T follicular helper cell (primary cell): ENCODE measurements around the gene HK2.

ENCODE experiments used
- DNase-seq: peaks from one replicate; pipeline ENCODE4 v3.0.0-alpha.2; 2020; ENCODE audit warnings: low read depth

The HK2 gene

GRCh38 chr2:74937221-74937880 lies 103.4 kb downstream of the HK2 start:
- no peak for DNase-seq

GRCh38 chr2:74938264-74938663 lies 104.3 kb downstream of the HK2 start:
- DNase-seq = no peak

GRCh38 chr2:74939919-74940812 lies 106.2 kb downstream of the HK2 start:
- DNase-seq = no peak

GRCh38 chr2:74941284-74941683 lies 107.4 kb downstream of the HK2 start:
- no peak for DNase-seq

DNA sequence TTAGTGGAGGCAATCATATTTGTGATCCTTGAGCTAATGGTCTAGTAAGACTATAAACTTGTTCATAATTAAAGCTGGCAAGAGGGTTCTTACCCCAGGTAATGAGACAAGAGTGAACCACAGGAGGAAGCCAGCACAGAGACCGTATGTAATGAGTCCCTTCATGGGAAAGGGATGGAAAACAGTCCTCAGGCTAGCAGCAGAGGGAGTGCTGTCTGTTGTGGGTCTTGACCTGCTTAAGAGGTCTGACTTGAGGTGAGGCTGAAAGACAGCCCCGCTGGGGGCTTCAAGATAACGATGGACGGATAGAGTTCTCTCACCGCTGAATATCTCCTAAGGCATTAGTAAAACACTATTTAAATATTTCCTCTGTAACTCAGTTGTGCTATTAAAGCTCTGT lies 108.3 kb downstream of the HK2 start:
- no peak for DNase-seq
